SK-N-MC (cell line): ENCODE measurements around the gene CNOT6.
"Not testable (repeated sequence)": the region's sequence is repeated elsewhere in the genome, so short reads cannot be mapped to it uniquely, and the experiment has no call there.

ENCODE experiments used
- EZH2 ChIP-seq: fragments of 200-600 bp; sonication (generic); IDR thresholded peaks from one replicate; pipeline ENCODE4 v1.6.1; 2017; ENCODE audit warnings: antibody characterized with exemption
- FOXP2 ChIP-seq: optimal IDR thresholded peaks from 2 replicates; pipeline ENCODE3; 2011; ENCODE audit warnings: mild to moderate bottlenecking, moderate library complexity; ENCODE audit not compliant: insufficient read depth; ENCODE audit errors: extremely low read length, control extremely low read depth
- POLR2AphosphoS5 ChIP-seq: IDR thresholded peaks from 2 replicates; pipeline ENCODE4 v1.6.1; 2012; ENCODE audit warnings: mild to moderate bottlenecking, low read depth, low read length, borderline replicate concordance

GRCh38 chr5:180515974-180516373 lies 21.8 kb downstream of the CNOT6 start:
- TF ChIP-seq EZH2, POLR2AphosphoS5, FOXP2: not testable (repeated sequence)
